Trophoblast cell (in vitro differentiated cells and primary cell): ENCODE measurements around the gene CRB2.
"Not testable (repeated sequence)": the region's sequence is repeated elsewhere in the genome, so short reads cannot be mapped to it uniquely, and the experiment has no call there.

Source experiments
- DNase-seq, 2 donors: peaks; one replicate each; pipeline ENCODE4 v3.0.0-alpha.2; 2016
- H2AFZ ChIP-seq: 2 replicates; pipeline ENCODE4 v1.6.1; 2013; ENCODE audit warnings: low read length, moderate library complexity, mild to moderate bottlenecking; ENCODE audit not compliant: insufficient read depth, poor library complexity
- H2AK5ac ChIP-seq: 2 replicates; pipeline ENCODE4 v1.6.1; 2013; ENCODE audit warnings: mild to moderate bottlenecking, low read length
- H2BK120ac ChIP-seq: 2 replicates; pipeline ENCODE4 v1.6.1; 2013; ENCODE audit warnings: low read length, mild to moderate bottlenecking, moderate library complexity; ENCODE audit not compliant: insufficient read depth, poor library complexity
- H2BK12ac ChIP-seq: 2 replicates; pipeline ENCODE4 v1.6.1; 2013; ENCODE audit warnings: mild to moderate bottlenecking, low read length, moderate library complexity
- H2BK5ac ChIP-seq: 2 replicates; pipeline ENCODE4 v1.6.1; 2013; ENCODE audit warnings: low read length, low read depth, moderate library complexity, mild to moderate bottlenecking; ENCODE audit not compliant: poor library complexity
- H3K14ac ChIP-seq: 2 replicates; pipeline ENCODE4 v1.6.1; 2013; ENCODE audit warnings: mild to moderate bottlenecking, low read length
- H3K18ac ChIP-seq: 2 replicates; pipeline ENCODE4 v1.6.1; 2013; ENCODE audit warnings: mild to moderate bottlenecking, low read length
- H3K23ac ChIP-seq: 2 replicates; pipeline ENCODE4 v1.6.1; 2013; ENCODE audit warnings: low read length
- H3K27ac ChIP-seq: 2 replicates; pipeline ENCODE4 v1.5.1; 2013; ENCODE audit warnings: low read depth, mild to moderate bottlenecking, inconsistent platforms, low read length, moderate library complexity
- H3K27me3 ChIP-seq: 2 replicates; pipeline ENCODE4 v1.6.1; 2013; ENCODE audit warnings: inconsistent platforms, mild to moderate bottlenecking, low read length, moderate library complexity; ENCODE audit not compliant: insufficient read depth
- H3K36me3 ChIP-seq, 2 experiments: 1 replicate in 1 of 2; 2 replicates in 1 of 2; pipeline ENCODE4 v1.6.1; 2013; ENCODE audit warnings: low read length in 2 of 2, mild to moderate bottlenecking in 2 of 2, moderate library complexity in 1 of 2; ENCODE audit not compliant: insufficient read depth in 2 of 2, control insufficient read depth in 1 of 2
- H3K4ac ChIP-seq: 2 replicates; pipeline ENCODE4 v1.6.1; 2013; ENCODE audit warnings: low read depth, mild to moderate bottlenecking, low read length, moderate library complexity
- H3K4me1 ChIP-seq, 2 experiments: 1 replicate in 1 of 2; 2 replicates in 1 of 2; pipeline ENCODE4 v1.6.1; 2013; ENCODE audit warnings: low read length in 2 of 2, mild to moderate bottlenecking in 2 of 2, moderate library complexity in 1 of 2; ENCODE audit not compliant: insufficient read depth in 2 of 2, control insufficient read depth in 1 of 2
- H3K4me2 ChIP-seq: 2 replicates; pipeline ENCODE4 v1.6.1; 2013; ENCODE audit warnings: inconsistent platforms, mild to moderate bottlenecking, low read length, moderate library complexity
- H3K4me3 ChIP-seq: 2 replicates; pipeline ENCODE4 v1.5.1; 2013; ENCODE audit warnings: mild to moderate bottlenecking, low read depth, low read length, inconsistent platforms
- H3K79me1 ChIP-seq: one replicate; pipeline ENCODE4 v1.6.1; 2013; ENCODE audit warnings: low read length
- H3K79me2 ChIP-seq: 2 replicates; pipeline ENCODE4 v1.6.1; 2013; ENCODE audit warnings: low read length, mild to moderate bottlenecking; ENCODE audit not compliant: control insufficient read depth, insufficient read depth, poor library complexity
- H3K9ac ChIP-seq: 2 replicates; pipeline ENCODE4 v1.6.1; 2013; ENCODE audit warnings: mild to moderate bottlenecking, low read length
- H3K9me3 ChIP-seq: 2 replicates; pipeline ENCODE4 v1.6.1; 2013; ENCODE audit warnings: low read depth, mild to moderate bottlenecking, control low read depth, inconsistent platforms, low read length; ENCODE audit not compliant: insufficient read depth
- H4K12ac ChIP-seq: 2 replicates; pipeline ENCODE4 v1.6.1; 2013; ENCODE audit warnings: low read depth, mild to moderate bottlenecking, low read length, moderate library complexity
- H4K8ac ChIP-seq: 2 replicates; pipeline ENCODE4 v1.6.1; 2013; ENCODE audit warnings: low read depth, mild to moderate bottlenecking, low read length, moderate library complexity
- H4K91ac ChIP-seq: one replicate; pipeline ENCODE4 v1.6.1; 2013; ENCODE audit warnings: low read depth, mild to moderate bottlenecking, low read length, moderate library complexity
- WGBS: extraction: QIAGEN DNeasy Blood & Tissue Kit; methylation state at CpG from one replicate; pipeline ENCODE4 v1.1.7; 2013; ENCODE audit warnings: missing lambda C conversion rate; ENCODE audit not compliant: insufficient read length, insufficient coverage; ENCODE audit errors: extremely low coverage; 5-methylcytosine and 5-hydroxymethylcytosine counted together

CRB2 gene

GRCh38 chr9:123395689-123396511 lies 39.9 kb downstream of the CRB2 start:
- Histone ChIP-seq H3K79me2 (no peaks in the 10 kb centered on the region), H3K36me3 (no peaks in the 10 kb centered on the region), H3K14ac (no peak overlapping the region), H2AFZ (no peak overlapping the region), H3K23ac (no peak overlapping the region), H2BK120ac (no peak overlapping the region), H3K79me1 (no peaks in the 10 kb centered on the region), H2AK5ac (no peak overlapping the region), H3K27ac (no peak overlapping the region), H3K9ac (no peak overlapping the region), H3K4ac (no peak overlapping the region), H3K4me3 (no peak overlapping the region), H2BK5ac (no peak overlapping the region), H3K4me2 (no peak overlapping the region), H2BK12ac (no peak overlapping the region), H4K91ac (no peak overlapping the region), H3K18ac (no peak overlapping the region), H3K27me3 (no peaks in the 10 kb centered on the region), H4K12ac (no peak overlapping the region), H3K4me1 (peaks cover 9 to 11% of the 10 kb centered on the region in 2 experiments), H3K9me3 (no peaks in the 10 kb centered on the region), H4K8ac (no peak overlapping the region)
- no peak for DNase-seq
- 100% methylated on average over 1 of the region's 24 CpGs for WGBS

GRCh38 chr9:123397975-123398374 lies 42.0 kb downstream of the CRB2 start:
- H3K36me3 ChIP-seq, result no peaks in the 10 kb centered on the region
- no peak overlapping the region for H2BK120ac ChIP-seq
- no peak overlapping the region for H4K91ac ChIP-seq
- no peaks in the 10 kb centered on the region for H3K79me2 ChIP-seq
- no peak overlapping the region for H2BK12ac ChIP-seq
- H3K4ac ChIP-seq, result no peak overlapping the region
- H3K14ac ChIP-seq, result no peak overlapping the region
- H3K27ac ChIP-seq, result no peak overlapping the region
- no peak overlapping the region for H4K8ac ChIP-seq
- no peaks in the 10 kb centered on the region for H3K79me1 ChIP-seq
- H2BK5ac ChIP-seq, result no peak overlapping the region
- no peak overlapping the region for H3K4me3 ChIP-seq
- H3K4me1 ChIP-seq, result peaks cover 9 to 11% of the 10 kb centered on the region in 2 experiments
- H3K23ac ChIP-seq, result no peak overlapping the region
- no peak overlapping the region for H3K18ac ChIP-seq
- H3K27me3 ChIP-seq, result no peaks in the 10 kb centered on the region
- no peak for DNase-seq
- H3K9ac ChIP-seq, result no peak overlapping the region
- H2AFZ ChIP-seq, result no peak overlapping the region
- H4K12ac ChIP-seq, result no peak overlapping the region
- H3K9me3 ChIP-seq, result no peaks in the 10 kb centered on the region
- no CpG with 5 or more reads among the region's 4 CpGs for WGBS
- H3K4me2 ChIP-seq, result no peak overlapping the region
- H2AK5ac ChIP-seq, result no peak overlapping the region

GRCh38 chr9:123398938-123399337 lies 42.9 kb downstream of the CRB2 start:
- not testable (repeated sequence) for H2BK120ac ChIP-seq, DNase-seq, H3K23ac ChIP-seq, H4K8ac ChIP-seq, H3K4me2 ChIP-seq, H3K18ac ChIP-seq, H3K4ac ChIP-seq, H3K27me3 ChIP-seq, H3K79me1 ChIP-seq, H4K91ac ChIP-seq, H3K27ac ChIP-seq, H3K79me2 ChIP-seq, H3K9me3 ChIP-seq, H2BK12ac ChIP-seq, H2AFZ ChIP-seq, H3K4me3 ChIP-seq, H3K14ac ChIP-seq, H3K36me3 ChIP-seq, H3K9ac ChIP-seq, H4K12ac ChIP-seq, H2BK5ac ChIP-seq, H2AK5ac ChIP-seq
- H3K4me1 ChIP-seq, result peaks cover 9 to 11% of the 10 kb centered on the region in 2 experiments
- WGBS, result no CpG with 5 or more reads among the region's 14 CpGs

GRCh38 chr9:123399803-123400378 lies 43.9 kb downstream of the CRB2 start:
- H3K23ac ChIP-seq, result no peak overlapping the region
- no CpG with 5 or more reads among the region's 11 CpGs for WGBS

More at GRCh38 chr9:123399803-123400378, 43.9 kb downstream of the CRB2 start:
- Histone ChIP-seq H3K4me1 (peaks cover 3 to 8% of the 10 kb centered on the region in 2 experiments), H3K18ac (no peak overlapping the region), H4K8ac (no peak overlapping the region), H3K4me2 (no peak overlapping the region), H3K36me3 (no peaks in the 10 kb centered on the region), H2BK5ac (no peak overlapping the region), H3K27ac (no peak overlapping the region), H3K27me3 (no peaks in the 10 kb centered on the region), H3K9ac (no peak overlapping the region), H3K79me1 (no peaks in the 10 kb centered on the region), H2AK5ac (no peak overlapping the region), H3K4ac (no peak overlapping the region), H2BK12ac (no peak overlapping the region), H2BK120ac (no peak overlapping the region), H4K12ac (no peak overlapping the region), H3K14ac (no peak overlapping the region), H4K91ac (no peak overlapping the region), H3K4me3 (no peak overlapping the region), H3K79me2 (no peaks in the 10 kb centered on the region), H2AFZ (no peak overlapping the region), H3K9me3 (no peaks in the 10 kb centered on the region)
- DNase-seq, result peak in 1 of 2 donors; percentile 37
